Neural progenitor cell (in vitro differentiated cells): ENCODE measurements around the gene MPHOSPH8.
"Not testable (repeated sequence)": the region's sequence is repeated elsewhere in the genome, so short reads cannot be mapped to it uniquely, and the experiment has no call there.

Source experiments
- EZH2 ChIP-seq: fragments of 200-600 bp; sonication (generic); IDR thresholded peaks from 2 replicates; pipeline ENCODE4 v1.6.1; 2017; ENCODE audit warnings: antibody characterized with exemption, mild to moderate bottlenecking, moderate library complexity
- TF ChIP-seq, protein P1 (sequence below): fragments of 200-600 bp; sonication (generic); IDR thresholded peaks from 2 replicates; pipeline ENCODE4 v1.5.1; 2017; ENCODE audit warnings: antibody characterized with exemption, mild to moderate bottlenecking

DNA sequence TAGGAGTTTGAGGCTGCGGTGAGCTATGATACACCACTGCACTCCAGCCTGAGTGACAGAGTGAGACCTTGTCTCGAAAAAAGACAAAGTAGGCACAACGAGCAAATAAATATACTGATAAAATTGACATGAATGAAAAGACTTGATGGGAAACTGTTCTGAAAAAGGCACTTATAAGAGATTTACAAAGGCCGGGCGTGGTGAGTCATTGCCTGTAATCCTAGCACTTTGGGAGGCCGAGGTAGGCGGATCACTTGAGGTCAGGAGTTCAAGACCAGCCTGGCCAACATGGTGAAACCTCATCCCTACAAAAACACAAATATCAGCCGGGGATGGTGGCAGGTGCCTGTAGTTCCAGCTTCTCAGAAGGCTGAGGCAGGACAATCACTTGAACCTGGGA is 58.0 kb downstream of the MPHOSPH8 start:
- TF ChIP-seq, protein P1, sequence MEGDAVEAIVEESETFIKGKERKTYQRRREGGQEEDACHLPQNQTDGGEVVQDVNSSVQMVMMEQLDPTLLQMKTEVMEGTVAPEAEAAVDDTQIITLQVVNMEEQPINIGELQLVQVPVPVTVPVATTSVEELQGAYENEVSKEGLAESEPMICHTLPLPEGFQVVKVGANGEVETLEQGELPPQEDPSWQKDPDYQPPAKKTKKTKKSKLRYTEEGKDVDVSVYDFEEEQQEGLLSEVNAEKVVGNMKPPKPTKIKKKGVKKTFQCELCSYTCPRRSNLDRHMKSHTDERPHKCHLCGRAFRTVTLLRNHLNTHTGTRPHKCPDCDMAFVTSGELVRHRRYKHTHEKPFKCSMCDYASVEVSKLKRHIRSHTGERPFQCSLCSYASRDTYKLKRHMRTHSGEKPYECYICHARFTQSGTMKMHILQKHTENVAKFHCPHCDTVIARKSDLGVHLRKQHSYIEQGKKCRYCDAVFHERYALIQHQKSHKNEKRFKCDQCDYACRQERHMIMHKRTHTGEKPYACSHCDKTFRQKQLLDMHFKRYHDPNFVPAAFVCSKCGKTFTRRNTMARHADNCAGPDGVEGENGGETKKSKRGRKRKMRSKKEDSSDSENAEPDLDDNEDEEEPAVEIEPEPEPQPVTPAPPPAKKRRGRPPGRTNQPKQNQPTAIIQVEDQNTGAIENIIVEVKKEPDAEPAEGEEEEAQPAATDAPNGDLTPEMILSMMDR = not testable (repeated sequence)
- not testable (repeated sequence) for TF ChIP-seq EZH2
